KBM-7 (cell line): Measurements from ENCODE around the gene GCSH.
"Not testable (repeated sequence)": the region's sequence is repeated elsewhere in the genome, so short reads cannot be mapped to it uniquely, and the experiment has no call there.

Source experiments
- DNase-seq: peaks from one replicate; pipeline ENCODE4 v3.0.0-alpha.2; 2015
- in situ Hi-C: fragments of 300-500 bp; cut with MboI; formaldehyde crosslinking; loops from 2 replicates; pipeline ENCODE4 v1.14.3; 2020; ENCODE audit warnings: low sequenced_read_pairs, low pct_unique_long_range_greater_than_20kb, mixed read lengths

The GCSH gene

DNA sequence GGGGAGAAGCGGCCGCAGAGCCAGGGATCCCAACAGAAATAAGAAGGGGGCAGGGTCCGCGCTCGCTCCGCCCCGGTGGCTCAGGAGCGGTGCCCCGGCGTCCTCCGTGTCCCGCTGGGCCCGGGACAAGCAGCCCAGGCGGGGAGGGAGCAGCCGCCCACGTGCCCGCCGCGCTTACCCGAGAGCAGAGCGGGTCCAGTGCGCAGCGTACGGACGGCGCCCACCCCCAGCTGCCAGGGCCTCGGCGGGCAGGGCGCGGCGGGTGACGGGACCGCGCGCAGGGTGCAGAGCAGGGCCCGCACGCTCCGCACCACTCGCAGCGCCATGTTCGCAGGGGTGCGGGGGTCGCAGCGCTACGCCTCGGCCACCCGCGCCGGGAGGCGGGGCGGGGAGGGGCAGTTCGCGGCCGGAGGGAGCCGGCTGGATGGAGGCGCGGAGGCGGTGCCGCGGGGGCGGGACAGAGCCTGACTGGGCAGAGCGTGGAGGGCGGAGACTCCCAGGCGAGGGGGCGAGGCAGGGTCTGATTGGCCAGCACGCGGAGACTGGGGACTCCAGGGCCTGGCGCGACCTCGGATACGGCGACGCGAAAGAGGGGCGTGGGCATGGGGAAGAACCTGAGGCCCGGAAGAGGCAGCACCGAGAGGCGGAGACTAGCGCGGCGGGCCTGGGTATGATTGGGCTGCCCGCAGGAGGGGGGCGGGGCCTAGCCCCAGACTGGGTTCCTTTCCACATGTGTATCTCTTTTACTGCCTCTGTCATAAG lies at the start of gene GCSH:
Gene GCSH, minus strand, starts transcription at position 443 of the 762 bp plus-strand sequence. Its CDS starts 117 bp downstream, at position 326.
- DNase-seq = peak; percentile 99
- in situ Hi-C loops = no loop called here

DNA sequence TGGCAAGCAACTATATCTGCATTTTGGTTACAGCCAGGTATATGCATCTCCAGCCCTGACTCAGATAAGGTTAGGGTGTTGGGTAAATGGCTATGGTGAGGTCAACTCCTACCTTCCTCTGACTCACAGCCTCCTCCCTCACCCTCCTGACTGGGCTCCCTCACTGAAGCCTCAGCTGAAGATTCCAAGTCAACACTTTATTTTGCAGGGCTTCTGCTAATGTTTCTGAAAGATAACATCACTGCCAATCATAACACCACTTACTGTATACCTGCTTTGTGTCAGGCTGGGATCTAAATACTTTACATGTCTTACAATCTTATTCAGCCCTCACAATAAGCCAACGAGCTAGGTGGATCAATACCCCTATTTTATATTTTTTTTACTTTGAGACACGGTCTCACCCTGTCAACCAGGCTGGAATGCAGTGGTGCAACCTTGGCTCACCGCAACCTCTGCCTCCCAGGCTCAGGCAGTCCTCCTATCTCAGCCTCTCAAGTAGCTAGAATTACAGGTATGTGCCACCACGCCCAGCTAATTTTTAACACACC lies 47.8 kb upstream of the GCSH start:
- DNase-seq = no peak
- in situ Hi-C loops = no loop called here

DNA sequence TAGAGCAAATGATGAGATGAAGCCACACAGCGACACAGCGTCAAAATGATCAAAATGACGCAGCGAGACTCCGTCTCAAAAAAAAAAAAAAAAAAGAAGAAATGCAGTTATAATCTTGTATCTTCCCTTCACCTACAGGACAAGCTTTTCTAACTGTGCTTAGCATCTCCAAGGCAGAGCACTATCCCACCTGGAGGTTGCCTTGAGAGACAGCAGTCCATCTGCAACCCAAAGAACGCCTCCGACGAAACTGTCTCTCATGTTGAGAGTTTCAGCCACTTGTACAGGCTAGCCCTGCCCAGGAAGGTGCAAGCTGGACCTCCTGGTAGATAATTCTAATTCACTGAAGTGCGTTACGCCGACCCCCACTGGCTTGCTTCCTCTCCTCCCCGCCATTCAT lies 46.7 kb upstream of the GCSH start:
- no peak for DNase-seq
- in situ Hi-C loops = no loop called here

- in situ Hi-C loops = no loop called here
Observed at GRCh38 chr16:81140930-81141780, 45.0 kb upstream of the GCSH start.

GRCh38 chr16:81138831-81139557 lies 42.8 kb upstream of the GCSH start:
- in situ Hi-C loops = no loop called here

More at GRCh38 chr16:81140930-81141780, 45.0 kb upstream of the GCSH start:
- no peak for DNase-seq

GRCh38 chr16:81137754-81138153 lies 41.6 kb upstream of the GCSH start:
- no peak for DNase-seq
- in situ Hi-C loops = no loop called here

More at GRCh38 chr16:81138831-81139557, 42.8 kb upstream of the GCSH start:
- no peak for DNase-seq

- no peak for DNase-seq
- in situ Hi-C loops = no loop called here
Observed at GRCh38 chr16:81136390-81137335, 40.5 kb upstream of the GCSH start.

DNA sequence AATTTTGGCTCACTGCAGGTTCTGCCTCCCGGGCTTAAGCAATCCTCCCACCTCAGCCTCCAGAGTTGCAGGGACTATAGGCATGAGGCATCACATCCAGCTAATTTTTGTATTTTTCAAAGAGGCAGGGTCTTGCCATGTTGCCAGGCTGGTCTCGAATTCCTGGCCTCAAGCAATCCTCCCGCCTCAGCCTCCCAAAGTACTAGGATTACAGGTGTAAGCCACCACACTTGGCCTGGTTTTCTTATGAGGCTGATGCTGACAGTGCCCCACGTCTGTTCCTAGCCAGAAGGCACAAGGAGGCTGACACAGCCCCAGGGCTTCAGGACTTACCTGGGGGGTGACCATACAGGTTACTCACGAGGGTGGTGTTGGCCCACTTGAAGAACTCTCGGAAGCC lies 33.9 kb upstream of the GCSH start:
- in situ Hi-C loops = no loop called here

GRCh38 chr16:81128726-81129524 lies 32.7 kb upstream of the GCSH start:
- DNase-seq = no peak
- in situ Hi-C loops = no loop called here

More for the DNA sequence above, 33.9 kb upstream of the GCSH start:
- DNase-seq = no peak

GRCh38 chr16:81127051-81127450 lies 30.9 kb upstream of the GCSH start:
- no peak for DNase-seq
- in situ Hi-C loops = no loop called here

- in situ Hi-C loops = no loop called here
- no peak for DNase-seq
Observed at GRCh38 chr16:81123092-81123852, 27.1 kb upstream of the GCSH start.

GRCh38 chr16:81121474-81121990 lies 25.3 kb upstream of the GCSH start:
- in situ Hi-C loops = no loop called here
- DNase-seq = no peak

DNA sequence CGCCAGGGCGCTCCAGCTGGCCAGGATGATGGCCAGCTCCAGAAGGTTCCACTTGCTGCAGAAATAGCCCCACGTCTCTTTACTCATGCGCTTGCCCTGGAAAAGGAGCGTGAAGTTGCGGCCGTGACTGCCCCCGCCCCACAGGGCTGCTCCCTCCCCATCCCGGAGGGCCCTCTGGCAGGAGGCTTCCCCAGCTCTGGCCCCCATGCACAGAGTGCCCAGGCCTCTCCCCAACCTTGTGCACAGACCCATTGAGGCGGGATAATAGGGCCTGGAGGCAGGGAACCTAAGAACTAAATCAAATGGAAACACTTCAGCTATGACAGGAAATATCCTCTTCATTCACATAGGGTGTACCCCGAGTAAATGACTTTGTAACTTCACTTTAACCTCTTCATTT lies 21.2 kb upstream of the GCSH start:
- in situ Hi-C loops = no loop called here
- DNase-seq = no peak

- no peak for DNase-seq
- in situ Hi-C loops = no loop called here
Observed at GRCh38 chr16:81116285-81116684, 20.1 kb upstream of the GCSH start.

- in situ Hi-C loops = no loop called here
Observed at GRCh38 chr16:81112453-81112852, 16.3 kb upstream of the GCSH start.

DNA sequence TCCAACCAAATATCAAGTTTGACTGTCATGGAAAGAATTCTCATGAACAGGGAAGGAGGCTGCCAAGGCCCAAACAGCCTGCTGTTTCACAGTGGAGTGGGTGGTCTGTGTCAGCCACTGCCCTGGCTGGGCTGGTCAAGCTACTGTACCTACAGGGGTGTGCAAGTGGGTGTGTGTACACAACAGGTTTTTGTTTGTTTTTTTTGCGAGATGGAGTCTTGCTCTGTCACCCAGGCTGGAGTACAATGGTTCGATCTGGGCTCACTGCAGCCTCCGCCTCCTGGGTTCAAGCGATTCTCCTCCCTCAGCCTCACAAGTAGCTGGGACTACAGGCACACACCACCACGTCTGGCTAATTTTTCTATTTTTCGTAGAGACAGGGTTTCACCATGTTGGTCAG lies 13.1 kb upstream of the GCSH start:
- DNase-seq, in situ Hi-C loops: not testable (repeated sequence)

More at GRCh38 chr16:81112453-81112852, 16.3 kb upstream of the GCSH start:
- no peak for DNase-seq

GRCh38 chr16:81107511-81107910 lies 11.3 kb upstream of the GCSH start:
- in situ Hi-C loops = no loop called here
- DNase-seq = no peak
